KBM-7 (cell line): ENCODE data around the gene SERINC1.

Experiments
- DNase-seq: peaks from one replicate; pipeline ENCODE4 v3.0.0-alpha.2; 2015
- in situ Hi-C: fragments of 300-500 bp; cut with MboI; formaldehyde crosslinking; loops from 2 replicates; pipeline ENCODE4 v1.14.3; 2020; ENCODE audit warnings: low sequenced_read_pairs, low pct_unique_long_range_greater_than_20kb, mixed read lengths

The SERINC1 gene

GRCh38 chr6:122400462-122401089 lies 71.0 kb downstream of the SERINC1 start:
- DNase-seq, result peak; percentile 17
- in situ Hi-C loops, result no loop called here

- in situ Hi-C loops, result no loop called here
- peak; percentile 32 for DNase-seq
Observed at GRCh38 chr6:122400121-122400450, 71.5 kb downstream of the SERINC1 start.

- in situ Hi-C loops, result no loop called here
- DNase-seq, result peak; percentile 96
Observed at GRCh38 chr6:122399348-122400120, 72.1 kb downstream of the SERINC1 start, which contains the start of gene HSF2. Gene HSF2 (plus strand): TSS chr6:122399652. CDS start chr6:122399738, 86 bp downstream.

- no peak for DNase-seq
- in situ Hi-C loops, result no loop called here
Observed at GRCh38 chr6:122399055-122399347, 72.6 kb downstream of the SERINC1 start.

- in situ Hi-C loops, result no loop called here
- no peak for DNase-seq
Observed at GRCh38 chr6:122394016-122394415, 77.6 kb downstream of the SERINC1 start.

GRCh38 chr6:122393351-122393896 lies 78.2 kb downstream of the SERINC1 start:
- in situ Hi-C loops, result no loop called here
- DNase-seq, result no peak
